ENCODE data around the gene MGA. TPM values are rescaled to one million over a fixed set of nuclear protein-coding genes. Genes with fewer than 3 reads are reported as not detected.

Gene MGA
- total RNA-seq, 4 donors from 2014 or later, result 34.9 to 50.7 (median 35.9) TPM

DNA sequence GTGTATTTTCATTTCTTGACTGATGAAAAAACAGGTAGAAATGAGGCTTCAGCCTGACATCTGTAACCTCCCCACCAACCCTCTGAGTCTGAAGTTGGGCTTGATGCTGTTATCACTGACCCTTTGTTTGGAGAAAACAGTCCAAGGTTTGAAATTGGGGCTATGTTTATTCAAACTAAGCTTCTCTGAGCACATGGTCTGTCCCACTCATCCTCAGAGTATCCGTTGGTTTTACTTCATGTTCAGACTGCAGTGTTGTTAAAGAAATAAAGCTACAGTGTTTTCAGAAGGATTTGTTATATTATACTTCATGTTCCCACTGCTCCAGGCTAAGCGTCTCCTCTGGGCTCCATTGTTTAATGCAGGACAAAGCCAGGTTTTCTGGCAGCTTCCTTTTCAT, 120.1 kb downstream of the MGA start:
- DNase-seq (ENCODE audit: low spot score), result no peak
- no peak for ATAC-seq (ENCODE audit: low FRiP score)
- TF ChIP-seq, protein P1, sequence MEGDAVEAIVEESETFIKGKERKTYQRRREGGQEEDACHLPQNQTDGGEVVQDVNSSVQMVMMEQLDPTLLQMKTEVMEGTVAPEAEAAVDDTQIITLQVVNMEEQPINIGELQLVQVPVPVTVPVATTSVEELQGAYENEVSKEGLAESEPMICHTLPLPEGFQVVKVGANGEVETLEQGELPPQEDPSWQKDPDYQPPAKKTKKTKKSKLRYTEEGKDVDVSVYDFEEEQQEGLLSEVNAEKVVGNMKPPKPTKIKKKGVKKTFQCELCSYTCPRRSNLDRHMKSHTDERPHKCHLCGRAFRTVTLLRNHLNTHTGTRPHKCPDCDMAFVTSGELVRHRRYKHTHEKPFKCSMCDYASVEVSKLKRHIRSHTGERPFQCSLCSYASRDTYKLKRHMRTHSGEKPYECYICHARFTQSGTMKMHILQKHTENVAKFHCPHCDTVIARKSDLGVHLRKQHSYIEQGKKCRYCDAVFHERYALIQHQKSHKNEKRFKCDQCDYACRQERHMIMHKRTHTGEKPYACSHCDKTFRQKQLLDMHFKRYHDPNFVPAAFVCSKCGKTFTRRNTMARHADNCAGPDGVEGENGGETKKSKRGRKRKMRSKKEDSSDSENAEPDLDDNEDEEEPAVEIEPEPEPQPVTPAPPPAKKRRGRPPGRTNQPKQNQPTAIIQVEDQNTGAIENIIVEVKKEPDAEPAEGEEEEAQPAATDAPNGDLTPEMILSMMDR (IDR thresholded peaks at IDR 0.05), result no peak

DNA sequence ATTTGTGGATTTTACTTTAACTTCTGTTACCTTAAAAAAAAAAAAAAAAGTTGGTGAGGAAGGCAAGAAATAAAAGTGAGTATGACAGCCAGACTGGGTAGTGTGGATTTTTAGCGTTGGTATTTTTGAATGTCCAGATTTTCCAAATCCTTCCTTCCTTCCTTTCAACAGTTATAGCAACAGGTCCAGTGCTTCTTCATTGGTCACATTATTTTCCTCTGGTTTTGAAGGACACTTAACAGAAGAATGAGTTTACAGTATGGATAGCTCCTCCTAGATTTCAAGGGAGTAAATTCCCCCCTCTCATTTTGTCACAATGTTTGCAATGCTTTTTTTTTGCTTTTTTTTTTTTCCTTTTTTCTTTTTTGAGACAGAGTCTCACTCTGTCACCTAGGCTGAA, 120.5 kb downstream of the MGA start:
- DNase-seq (ENCODE audit: low spot score) (no peak), ATAC-seq (ENCODE audit: low FRiP score) (no peak)
- TF ChIP-seq, protein P1 (IDR thresholded peaks at IDR 0.05), result no peak

DNA sequence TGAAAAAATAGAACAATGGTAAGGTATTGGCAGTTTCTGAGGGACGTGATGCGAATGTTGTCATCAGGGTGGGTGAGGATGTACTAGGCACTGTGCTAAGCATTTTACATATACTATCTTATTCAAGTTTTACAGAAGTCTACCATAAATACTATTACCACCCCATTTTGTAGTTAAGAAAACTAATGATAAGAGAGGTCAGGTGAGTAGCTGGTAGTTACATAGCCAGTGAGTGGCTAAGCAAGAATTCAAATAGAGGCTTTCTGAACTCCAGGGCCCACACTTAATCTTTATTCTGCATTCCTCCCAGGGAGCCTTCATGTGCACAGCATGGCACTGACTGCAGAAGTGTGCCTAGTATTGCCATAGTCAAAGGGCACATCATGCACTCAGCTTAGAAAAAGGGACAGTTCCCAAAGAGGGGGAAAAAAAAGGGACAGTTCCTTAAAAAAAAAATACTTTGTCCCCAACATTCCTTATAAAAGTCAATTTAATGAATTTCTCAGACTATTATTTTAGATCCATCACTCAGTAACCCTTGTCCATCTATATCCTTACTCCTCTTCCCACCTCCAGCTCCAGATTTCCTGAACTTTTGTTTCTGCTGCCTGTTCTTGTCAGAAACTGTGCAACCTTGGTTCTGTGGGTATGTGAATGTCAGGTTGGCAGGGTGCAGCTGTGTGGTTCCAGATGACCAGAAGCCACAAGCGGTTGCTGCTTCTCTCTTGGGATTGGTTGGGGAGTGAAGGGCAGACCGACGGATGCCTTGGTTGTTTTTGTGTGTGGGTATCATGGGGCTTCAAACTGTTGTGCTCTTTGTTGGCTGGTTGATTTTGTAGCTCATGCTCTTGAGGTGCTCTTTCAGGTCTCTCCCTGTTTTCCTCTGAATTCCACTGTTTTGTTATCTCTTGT, 122.4 kb downstream of the MGA start:
- ATAC-seq (ENCODE audit: low FRiP score), result no peak
- TF ChIP-seq, protein P1 (IDR thresholded peaks at IDR 0.05), result no peak
- no peak for DNase-seq (ENCODE audit: low spot score)

DNA sequence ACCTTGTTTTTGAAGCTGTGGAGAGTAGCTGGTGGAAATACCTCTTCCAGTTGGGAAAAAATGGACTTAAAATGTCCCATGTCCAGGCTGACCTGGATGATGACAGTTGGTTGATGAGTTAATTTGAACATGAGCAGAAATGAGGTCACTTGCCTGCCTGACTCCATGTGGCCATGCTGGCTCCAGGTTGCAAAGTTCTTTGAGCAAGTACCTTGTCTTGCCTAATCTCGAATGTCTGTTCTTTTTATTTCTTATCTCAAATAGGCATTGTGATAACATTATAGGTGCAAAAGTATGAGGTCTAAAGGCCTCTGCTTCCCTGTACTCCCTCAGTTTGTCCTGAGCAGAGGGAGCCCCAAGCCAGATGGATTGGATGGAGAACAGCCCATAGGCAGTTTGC, 123.1 kb downstream of the MGA start:
- TF ChIP-seq, protein P1 (IDR thresholded peaks at IDR 0.05), result no peak
- no peak for DNase-seq (ENCODE audit: low spot score)
- no peak for ATAC-seq (ENCODE audit: low FRiP score)

DNA sequence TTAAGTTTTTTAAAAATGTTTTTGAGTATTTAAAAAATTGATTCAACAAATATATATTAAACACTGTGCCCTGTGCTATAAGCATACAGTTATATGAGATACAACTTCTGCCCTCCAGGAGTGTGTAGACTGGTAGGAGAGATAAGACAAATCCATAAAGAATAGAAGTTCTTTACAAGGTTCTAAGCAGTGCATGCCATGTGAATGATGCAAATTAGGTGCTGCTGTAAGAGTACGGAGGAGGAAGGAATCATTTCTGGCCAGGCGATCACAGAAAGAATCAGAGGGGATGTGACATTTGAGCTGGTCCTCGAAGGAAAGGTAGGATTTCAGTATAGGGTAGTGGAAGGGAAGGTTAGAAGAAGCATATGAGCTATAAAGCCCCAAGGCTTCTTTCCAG, 128.1 kb downstream of the MGA start:
- DNase-seq (ENCODE audit: low spot score) (no peak), ATAC-seq (ENCODE audit: low FRiP score) (no peak)
- TF ChIP-seq, protein P1 (IDR thresholded peaks at IDR 0.05), result no peak

DNA sequence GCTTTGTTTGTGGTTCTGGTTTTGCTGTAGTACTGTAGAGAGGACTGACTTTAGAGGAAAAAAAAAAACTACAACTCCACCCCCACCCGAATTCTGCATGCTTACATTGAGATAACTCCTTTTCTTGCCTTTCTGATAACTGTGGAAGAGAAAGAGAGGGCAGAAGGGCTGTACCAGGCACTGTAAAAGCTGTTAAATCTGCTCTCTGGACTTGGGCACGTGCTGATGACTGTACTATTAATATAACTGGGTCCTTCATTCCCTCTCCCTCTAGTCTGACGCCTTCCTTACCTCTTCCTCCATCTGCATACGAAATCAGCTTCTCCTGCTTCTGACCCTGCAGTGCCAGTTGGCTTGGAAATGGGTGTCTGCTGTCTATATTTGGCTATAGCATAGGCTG, 129.0 kb downstream of the MGA start:
- TF ChIP-seq, protein P1 (IDR thresholded peaks at IDR 0.05), result no peak
- DNase-seq (ENCODE audit: low spot score), result no peak
- ATAC-seq (ENCODE audit: low FRiP score), result peak; percentile 60

GRCh38 chr15:41789662-41790061, 129.5 kb downstream of the MGA start:
- TF ChIP-seq, protein P1 (IDR thresholded peaks at IDR 0.05), result no peak
- no peak for ATAC-seq (ENCODE audit: low FRiP score)
- DNase-seq (ENCODE audit: low spot score), result no peak
